ENCODE data around the gene C15orf40.
A peak's percentile ranks its signal among the peaks of the same experiment; 100 is the strongest.

C15orf40 gene

DNA sequence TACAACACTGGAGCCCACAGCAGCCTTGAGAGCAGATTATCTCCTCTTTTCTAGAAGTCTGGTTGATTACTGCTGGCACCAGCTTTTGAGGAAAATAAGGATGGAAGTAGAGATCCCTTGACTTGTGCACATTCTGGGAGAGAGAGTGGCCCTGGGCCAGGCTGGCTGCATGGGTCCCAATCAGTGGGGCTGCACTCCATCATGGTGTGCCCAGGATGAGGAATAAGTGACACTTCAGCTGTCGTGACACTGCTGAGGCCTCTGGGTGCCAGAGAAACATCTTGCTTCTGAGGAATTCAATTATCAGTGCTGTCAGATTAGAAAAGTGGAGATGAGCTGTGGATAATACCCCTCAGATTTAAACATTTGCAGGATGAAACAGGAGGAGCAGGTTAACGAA is 16.4 kb downstream of the C15orf40 start:
- TF ChIP-seq, protein P1, sequence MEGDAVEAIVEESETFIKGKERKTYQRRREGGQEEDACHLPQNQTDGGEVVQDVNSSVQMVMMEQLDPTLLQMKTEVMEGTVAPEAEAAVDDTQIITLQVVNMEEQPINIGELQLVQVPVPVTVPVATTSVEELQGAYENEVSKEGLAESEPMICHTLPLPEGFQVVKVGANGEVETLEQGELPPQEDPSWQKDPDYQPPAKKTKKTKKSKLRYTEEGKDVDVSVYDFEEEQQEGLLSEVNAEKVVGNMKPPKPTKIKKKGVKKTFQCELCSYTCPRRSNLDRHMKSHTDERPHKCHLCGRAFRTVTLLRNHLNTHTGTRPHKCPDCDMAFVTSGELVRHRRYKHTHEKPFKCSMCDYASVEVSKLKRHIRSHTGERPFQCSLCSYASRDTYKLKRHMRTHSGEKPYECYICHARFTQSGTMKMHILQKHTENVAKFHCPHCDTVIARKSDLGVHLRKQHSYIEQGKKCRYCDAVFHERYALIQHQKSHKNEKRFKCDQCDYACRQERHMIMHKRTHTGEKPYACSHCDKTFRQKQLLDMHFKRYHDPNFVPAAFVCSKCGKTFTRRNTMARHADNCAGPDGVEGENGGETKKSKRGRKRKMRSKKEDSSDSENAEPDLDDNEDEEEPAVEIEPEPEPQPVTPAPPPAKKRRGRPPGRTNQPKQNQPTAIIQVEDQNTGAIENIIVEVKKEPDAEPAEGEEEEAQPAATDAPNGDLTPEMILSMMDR (IDR thresholded peaks at IDR 0.05), result no peak
- no peak for TF ChIP-seq ZFX (IDR thresholded peaks at IDR 0.05; ENCODE audit: borderline replicate concordance)
- no peak overlapping the region for H3K27ac ChIP-seq

DNA sequence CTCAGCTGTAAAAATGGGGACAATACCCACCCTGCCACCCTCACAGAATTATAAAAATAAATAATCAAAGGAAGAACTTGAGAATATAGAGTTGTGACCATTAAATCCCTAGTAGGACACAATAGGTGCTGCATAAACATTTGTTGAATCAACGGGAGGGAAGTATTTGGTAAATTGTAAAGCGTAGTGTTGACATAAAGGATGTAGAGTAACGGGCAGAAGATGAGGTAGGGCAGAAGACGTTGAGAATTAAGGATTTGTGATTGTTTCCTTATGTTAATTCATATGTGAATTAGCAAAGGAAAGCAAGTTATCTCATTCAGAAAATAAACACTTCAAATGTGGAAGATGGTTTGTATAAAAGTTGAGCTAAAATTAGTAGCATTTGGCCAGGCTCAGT is 18.3 kb downstream of the C15orf40 start:
- TF ChIP-seq, protein P1 (IDR thresholded peaks at IDR 0.05), result no peak
- TF ChIP-seq ZFX (IDR thresholded peaks at IDR 0.05; ENCODE audit: borderline replicate concordance), result no peak
- no peak overlapping the region for H3K27ac ChIP-seq

DNA sequence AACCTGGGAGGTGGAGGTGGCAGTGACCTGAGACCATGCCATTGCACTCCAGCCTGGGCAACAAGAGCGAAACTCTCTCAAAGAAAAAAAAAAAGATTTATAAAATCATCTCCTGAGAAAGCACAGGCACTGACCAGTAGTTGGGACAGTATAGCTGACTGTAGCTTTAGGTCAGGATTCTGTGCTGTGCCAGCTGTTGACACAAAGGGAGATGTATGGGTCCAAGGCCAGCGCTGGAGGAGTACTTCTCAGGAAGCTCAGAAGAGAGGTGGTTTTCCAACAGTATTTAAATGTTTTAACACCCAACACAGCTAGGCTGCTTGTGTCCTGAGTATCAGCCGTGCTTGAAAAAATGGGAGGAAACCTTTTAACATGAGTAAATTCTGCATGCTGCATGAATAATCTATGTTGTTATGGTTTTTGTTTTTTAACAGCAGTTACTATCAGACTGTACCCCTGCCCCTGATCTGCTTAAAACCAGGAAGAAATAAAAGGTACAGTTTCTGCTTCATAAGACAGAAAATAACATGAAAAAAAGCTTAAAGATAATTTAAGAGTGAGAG is 18.9 kb downstream of the C15orf40 start:
- H3K27ac ChIP-seq, result no peak overlapping the region
- TF ChIP-seq ZFX (IDR thresholded peaks at IDR 0.05; ENCODE audit: borderline replicate concordance), result no peak
- TF ChIP-seq, protein P1 (IDR thresholded peaks at IDR 0.05), result no peak

DNA sequence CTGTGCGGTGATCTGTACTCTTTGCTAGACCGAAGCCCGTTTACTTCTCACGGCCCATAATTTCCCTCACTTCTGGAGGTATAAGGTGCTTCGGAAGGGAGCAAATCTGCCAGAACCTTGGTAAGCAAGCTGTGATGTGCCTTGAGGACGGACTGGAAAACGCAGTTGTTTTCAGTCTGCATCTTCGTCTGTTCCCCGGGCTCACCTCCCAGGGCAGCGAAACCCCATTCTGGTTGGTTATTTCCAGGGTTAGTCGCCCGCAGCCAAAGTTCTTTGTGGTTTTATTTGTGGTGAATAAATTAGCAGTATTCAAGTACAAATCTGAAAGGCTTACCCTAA is 25.0 kb downstream of the C15orf40 start:
- peak overlapping the region; percentile 81 for H3K27ac ChIP-seq
- TF ChIP-seq, protein P1 (IDR thresholded peaks at IDR 0.05), result no peak
- TF ChIP-seq ZFX (IDR thresholded peaks at IDR 0.05; ENCODE audit: borderline replicate concordance), result no peak

DNA sequence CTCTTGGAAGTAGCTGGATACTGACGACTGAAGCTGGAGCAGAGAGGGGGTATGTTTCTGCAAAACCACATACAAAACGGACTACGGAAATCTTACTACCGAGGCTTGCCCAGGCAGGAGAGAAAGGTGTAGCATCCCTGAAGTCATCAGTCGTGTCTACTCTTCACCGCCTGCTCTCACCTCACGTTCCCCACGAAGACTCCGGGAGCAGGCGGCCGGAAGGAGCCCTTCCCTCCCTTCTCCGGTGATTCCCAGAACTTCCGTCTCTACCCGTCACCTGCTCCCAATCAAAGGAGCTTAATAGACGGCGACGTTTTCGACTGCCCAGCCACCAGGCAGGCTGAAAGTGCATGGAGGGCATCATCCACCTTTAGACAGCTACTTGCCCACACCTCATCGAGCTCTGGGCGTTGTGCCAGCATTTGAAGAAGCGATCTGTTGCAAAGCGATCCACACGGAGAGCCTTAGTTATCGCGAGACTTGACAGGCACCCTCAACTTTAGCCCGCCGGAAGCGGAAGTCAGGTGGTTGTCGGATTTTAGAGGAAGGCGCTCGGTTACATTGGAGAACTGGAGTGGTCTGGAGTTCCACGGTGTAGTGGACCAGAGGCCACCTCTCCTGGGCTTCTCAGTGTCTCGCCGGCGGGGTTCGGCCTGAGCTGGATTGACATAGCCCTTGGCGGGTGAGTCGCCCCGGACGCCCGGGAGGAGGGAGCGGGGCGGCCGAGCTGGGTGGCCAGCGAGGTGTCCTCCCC is 25.6 kb downstream of the C15orf40 start, which contains the start of gene RAMAC:
RAMAC (plus strand) TSS at position 523 of the 754 bp plus-strand sequence. CDS start 2,809 bp downstream, outside the sequence.
- H3K27ac ChIP-seq, result peak within 1 kb of the TSS; percentile 81
- no peak for TF ChIP-seq ZFX (IDR thresholded peaks at IDR 0.05; ENCODE audit: borderline replicate concordance)
- TF ChIP-seq, protein P1 (IDR thresholded peaks at IDR 0.05), result no peak

DNA sequence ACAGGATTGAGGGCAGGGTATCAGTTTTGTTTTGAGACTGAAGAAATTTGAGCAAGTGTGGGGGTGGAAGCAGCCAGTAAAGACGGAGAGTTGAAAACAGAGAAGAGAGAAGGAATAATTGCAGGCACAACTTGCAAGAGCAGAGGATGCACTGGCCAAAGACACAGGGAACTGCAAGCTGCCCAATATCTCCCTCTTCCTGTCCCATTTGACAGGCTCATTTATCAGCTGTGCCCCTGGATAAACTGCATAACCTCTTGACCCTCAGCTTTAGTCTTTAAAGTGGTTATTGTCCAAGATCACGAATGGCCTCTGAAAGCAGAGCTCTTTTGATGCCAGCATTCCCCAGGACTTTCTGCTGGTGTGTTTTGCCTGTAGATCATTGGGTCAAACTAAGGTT is 30.5 kb downstream of the C15orf40 start:
- no peak for TF ChIP-seq ZFX (IDR thresholded peaks at IDR 0.05; ENCODE audit: borderline replicate concordance)
- TF ChIP-seq, protein P1 (IDR thresholded peaks at IDR 0.05), result no peak
- no peak overlapping the region for H3K27ac ChIP-seq

DNA sequence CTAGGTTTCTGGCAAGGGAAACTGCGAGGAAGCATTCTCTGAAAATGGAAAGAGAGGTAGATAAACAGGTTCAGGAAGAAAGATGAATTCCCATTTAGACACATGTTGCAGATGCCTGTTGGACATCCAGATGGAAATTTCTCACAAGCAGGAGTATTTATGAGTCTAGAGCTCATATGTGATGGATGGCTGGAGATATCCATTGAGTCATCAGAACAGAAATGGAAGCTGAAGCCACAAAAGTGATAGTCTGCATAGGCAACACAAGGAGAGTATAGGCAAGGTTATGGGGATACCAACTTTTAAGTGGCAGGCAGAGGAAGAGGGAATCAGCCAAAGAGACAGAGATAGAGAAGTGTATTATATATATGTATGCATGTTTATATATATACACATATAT is 31.7 kb downstream of the C15orf40 start:
- H3K27ac ChIP-seq, result no peak overlapping the region
- TF ChIP-seq, protein P1 (IDR thresholded peaks at IDR 0.05), result no peak
- no peak for TF ChIP-seq ZFX (IDR thresholded peaks at IDR 0.05; ENCODE audit: borderline replicate concordance)
